Measurements from ENCODE around the gene RAPGEF4. TPM values are rescaled to one million over a fixed set of nuclear protein-coding genes. Genes with fewer than 3 reads are reported as not detected.

The RAPGEF4 gene
- total and polyA plus RNA-seq, 8 donors: 3.6 to 23.7 (median 9.8) TPM; not detected in 1

- WGBS, 5 donors: 58 to 82% (median 80%) methylated on average over 5 of the region's 5 CpGs
- DNase-seq: no peak
- peaks cover 0 to 15% (median 0%) of the 10 kb centered on the region in 3 donors for H3K27me3 ChIP-seq
- TF ChIP-seq POLR2AphosphoS5 (IDR thresholded peaks at IDR 0.05) (no peak), EP300 (IDR thresholded peaks at IDR 0.05) (no peak), POLR2A (IDR thresholded peaks at IDR 0.05) (no peak), CTCF (IDR thresholded peaks at IDR 0.05) (no peak)
- intact Hi-C loops (cut with DNase I; ENCODE audit: low total_unique reads): no loop called here
- H3K4me1 ChIP-seq: peaks cover 0 to 16% (median 4%) of the 10 kb centered on the region in 4 donors
- H3K9me3 ChIP-seq: no peaks in the 10 kb centered on the region
- no peak overlapping the region for H3K4me3 ChIP-seq
- H3K27ac ChIP-seq: no peak overlapping the region
- no peaks in the 10 kb centered on the region for H3K36me3 ChIP-seq
These were observed 125.5 kb downstream of the RAPGEF4 start for GRCh38 chr2:172861098-172861497.

DNA sequence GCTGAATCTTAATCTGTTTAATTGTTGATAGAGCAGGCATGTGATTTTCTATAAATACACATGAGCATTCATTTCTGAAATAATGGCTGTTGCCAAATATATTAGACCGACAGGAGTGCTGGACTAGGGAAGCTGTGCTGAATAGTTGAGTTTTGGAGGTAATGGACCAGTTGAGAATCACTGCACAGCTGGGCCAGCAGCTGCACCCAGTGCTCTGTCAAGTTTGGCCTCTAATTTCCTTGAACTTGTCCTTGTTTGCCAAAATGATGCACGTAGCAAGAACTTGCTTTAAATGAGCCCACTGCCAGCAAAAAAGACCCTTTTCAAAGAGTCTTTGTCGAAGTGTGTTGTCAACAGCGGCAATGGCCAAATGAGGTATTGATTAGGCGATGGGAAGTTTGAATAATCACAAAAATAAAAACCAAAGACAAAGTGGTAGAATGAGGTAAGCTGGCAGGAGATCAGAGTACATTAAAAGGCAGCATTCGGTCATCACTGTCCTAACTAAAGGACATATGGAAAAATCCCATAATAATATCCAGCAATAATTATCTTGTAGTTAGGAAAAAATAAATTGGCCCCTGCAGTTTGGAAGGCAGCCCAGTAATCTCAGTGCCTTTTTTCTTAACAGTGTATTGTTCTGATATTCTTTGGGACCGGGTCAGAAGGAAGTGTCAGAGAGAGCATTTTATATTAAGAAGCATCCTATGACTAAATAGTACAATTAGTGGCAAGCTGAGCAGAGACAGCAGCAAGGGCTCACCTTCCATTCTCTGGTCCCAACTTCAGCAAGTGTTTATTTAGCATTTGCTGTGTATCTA is 126.2 kb downstream of the RAPGEF4 start:
- 70 to 76% (median 74%) methylated on average over 7 of the region's 7 CpGs for WGBS, 5 donors
- intact Hi-C loops (cut with DNase I; ENCODE audit: low total_unique reads): no loop called here

GRCh38 chr2:172863341-172863740 is 127.7 kb downstream of the RAPGEF4 start:
- H3K4me3 ChIP-seq: no peak overlapping the region
- H3K9me3 ChIP-seq: no peaks in the 10 kb centered on the region
- peaks cover 0 to 14% (median 4%) of the 10 kb centered on the region in 4 donors for H3K4me1 ChIP-seq
- no peaks in the 10 kb centered on the region for H3K36me3 ChIP-seq
- no peak for DNase-seq
- H3K27ac ChIP-seq: no peak overlapping the region
- WGBS, 5 donors: 48 to 73% (median 69%) methylated on average over 2 of the region's 2 CpGs
- peaks cover 0 to 15% (median 0%) of the 10 kb centered on the region in 3 donors for H3K27me3 ChIP-seq
- intact Hi-C loops (cut with DNase I; ENCODE audit: low total_unique reads): no loop called here
- TF ChIP-seq CTCF (IDR thresholded peaks at IDR 0.05) (no peak), POLR2AphosphoS5 (IDR thresholded peaks at IDR 0.05) (no peak), POLR2A (IDR thresholded peaks at IDR 0.05) (no peak), EP300 (IDR thresholded peaks at IDR 0.05) (no peak)

More for the DNA sequence above, 126.2 kb downstream of the RAPGEF4 start:
- Histone ChIP-seq H3K9me3 (no peaks in the 10 kb centered on the region), H3K27me3 (peaks cover 0 to 15% (median 0%) of the 10 kb centered on the region in 3 donors), H3K4me1 (peaks cover 0 to 16% (median 4%) of the 10 kb centered on the region in 4 donors), H3K27ac (no peak overlapping the region), H3K36me3 (no peaks in the 10 kb centered on the region), H3K4me3 (no peak overlapping the region)
- no peak for DNase-seq
- TF ChIP-seq POLR2A (IDR thresholded peaks at IDR 0.05): no peak
- no peak for TF ChIP-seq EP300 (IDR thresholded peaks at IDR 0.05)
- no peak for TF ChIP-seq CTCF (IDR thresholded peaks at IDR 0.05)
- no peak for TF ChIP-seq POLR2AphosphoS5 (IDR thresholded peaks at IDR 0.05)

- no peak for TF ChIP-seq EP300 (IDR thresholded peaks at IDR 0.05)
- TF ChIP-seq POLR2A (IDR thresholded peaks at IDR 0.05): no peak
- peak in 5 of 7 experiments; percentile 42 to 65 (median 58) for TF ChIP-seq CTCF (IDR thresholded peaks at IDR 0.05)
- no peak for TF ChIP-seq POLR2AphosphoS5 (IDR thresholded peaks at IDR 0.05)
- H3K4me1 ChIP-seq: peaks cover 0 to 9% (median 4%) of the 10 kb centered on the region in 4 donors
- H3K27me3 ChIP-seq: peaks cover 0 to 15% (median 0%) of the 10 kb centered on the region in 3 donors
- peak; percentile 50 to 64 for DNase-seq
- intact Hi-C loops (cut with DNase I; ENCODE audit: low total_unique reads): no loop called here
- H3K36me3 ChIP-seq: no peaks in the 10 kb centered on the region
- H3K4me3 ChIP-seq: no peak overlapping the region
- H3K9me3 ChIP-seq: no peaks in the 10 kb centered on the region
- no peak overlapping the region for H3K27ac ChIP-seq
- whole genome bisulfite sequencing, 5 donors: 54 to 62% (median 60%) methylated on average over 5 of the region's 5 CpGs
These were observed 128.5 kb downstream of the RAPGEF4 start for GRCh38 chr2:172864182-172864581.

Measured in stomach (tissue), 9 donors.